Measurements from ENCODE around the gene CDIPT.

CDIPT gene

GRCh38 chr16:29811896-29812665, 50.9 kb downstream of the CDIPT start, which contains the start of gene PRRT2:
Gene PRRT2 (plus strand): TSS chr16:29812193. CDS start chr16:29813055, 862 bp downstream.
- peak within 1 kb of the TSS; percentile 72 for H3K4me3 ChIP-seq (ENCODE audit: low read depth, low read length)

GRCh38 chr16:29811170-29811895, 51.7 kb downstream of the CDIPT start:
- H3K4me3 ChIP-seq (ENCODE audit: low read depth, low read length), result peak overlapping the region; percentile 58

GRCh38 chr16:29810699-29811169, 52.3 kb downstream of the CDIPT start:
- H3K4me3 ChIP-seq (ENCODE audit: low read depth, low read length), result no peak overlapping the region

- H3K4me3 ChIP-seq (ENCODE audit: low read depth, low read length), result no peak overlapping the region
These were observed 53.0 kb downstream of the CDIPT start for GRCh38 chr16:29809850-29810698.

GRCh38 chr16:29809031-29809747, 53.8 kb downstream of the CDIPT start:
- no peak overlapping the region for H3K4me3 ChIP-seq (ENCODE audit: low read depth, low read length)
